Rectal smooth muscle tissue (tissue), 1 donor: ENCODE results near the gene CHRND.
A peak's percentile ranks its signal among the peaks of the same experiment; 100 is the strongest.
"Not testable (repeated sequence)": the region's sequence is repeated elsewhere in the genome, so short reads cannot be mapped to it uniquely, and the experiment has no call there.

Experiments used
- H3K27ac ChIP-seq: one replicate; pipeline ENCODE4 v1.7.0; 2013; ENCODE audit warnings: low read depth, low read length, inconsistent platforms
- H3K27me3 ChIP-seq: one replicate; pipeline ENCODE4 v1.7.0; 2013; ENCODE audit warnings: low read length; ENCODE audit not compliant: control insufficient read depth, insufficient read depth
- H3K36me3 ChIP-seq: one replicate; pipeline ENCODE4 v1.7.0; 2013; ENCODE audit warnings: low read length; ENCODE audit not compliant: control insufficient read depth, insufficient read depth
- H3K4me1 ChIP-seq: one replicate; pipeline ENCODE4 v1.7.0; 2013; ENCODE audit warnings: low read length; ENCODE audit not compliant: control insufficient read depth, insufficient read depth
- H3K4me3 ChIP-seq: one replicate; pipeline ENCODE4 v1.7.0; 2013; ENCODE audit warnings: low read length
- H3K9ac ChIP-seq: one replicate; pipeline ENCODE4 v1.7.0; 2013; ENCODE audit warnings: low read length

CHRND gene

DNA sequence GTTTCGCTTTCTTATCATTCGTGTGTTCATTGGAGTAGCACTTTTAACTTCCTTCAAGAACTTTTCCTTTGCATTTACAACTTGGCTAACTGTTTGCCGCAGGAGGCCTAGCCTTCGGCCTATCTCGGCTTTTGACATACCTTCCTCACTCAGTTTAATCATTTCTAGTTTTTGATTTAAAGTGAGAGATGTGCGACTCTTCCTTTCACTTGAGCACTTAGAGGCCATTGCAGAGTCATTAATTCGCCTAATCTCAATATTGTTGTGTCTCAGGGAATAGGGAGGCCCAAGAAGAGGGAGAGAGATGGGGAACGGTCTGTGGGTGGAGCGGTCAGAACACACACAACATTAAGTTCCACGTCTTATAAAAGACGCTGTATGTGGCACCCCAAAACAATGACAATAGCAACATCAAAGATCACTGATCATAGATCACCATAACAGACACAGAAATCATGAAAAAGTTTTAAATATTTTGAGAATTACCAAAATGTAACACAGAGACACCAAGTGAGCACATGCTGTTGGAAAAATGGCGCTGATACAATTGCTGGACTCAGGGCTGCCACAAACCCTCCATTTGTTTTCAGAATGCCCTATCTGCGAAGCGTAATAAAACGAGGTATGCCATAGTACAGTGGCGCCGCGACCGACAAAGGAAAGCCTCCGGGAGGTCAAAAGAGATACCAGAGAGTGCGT is 23.8 kb downstream of the CHRND start:
- Histone ChIP-seq H3K4me1 (peaks cover 7% of the 10 kb centered on the region), H3K9ac (peak overlapping the region; percentile 93), H3K27ac (peak overlapping the region; percentile 92), H3K36me3 (peaks cover 4% of the 10 kb centered on the region), H3K27me3 (no peaks in the 10 kb centered on the region), H3K4me3 (peak overlapping the region; percentile 88)

DNA sequence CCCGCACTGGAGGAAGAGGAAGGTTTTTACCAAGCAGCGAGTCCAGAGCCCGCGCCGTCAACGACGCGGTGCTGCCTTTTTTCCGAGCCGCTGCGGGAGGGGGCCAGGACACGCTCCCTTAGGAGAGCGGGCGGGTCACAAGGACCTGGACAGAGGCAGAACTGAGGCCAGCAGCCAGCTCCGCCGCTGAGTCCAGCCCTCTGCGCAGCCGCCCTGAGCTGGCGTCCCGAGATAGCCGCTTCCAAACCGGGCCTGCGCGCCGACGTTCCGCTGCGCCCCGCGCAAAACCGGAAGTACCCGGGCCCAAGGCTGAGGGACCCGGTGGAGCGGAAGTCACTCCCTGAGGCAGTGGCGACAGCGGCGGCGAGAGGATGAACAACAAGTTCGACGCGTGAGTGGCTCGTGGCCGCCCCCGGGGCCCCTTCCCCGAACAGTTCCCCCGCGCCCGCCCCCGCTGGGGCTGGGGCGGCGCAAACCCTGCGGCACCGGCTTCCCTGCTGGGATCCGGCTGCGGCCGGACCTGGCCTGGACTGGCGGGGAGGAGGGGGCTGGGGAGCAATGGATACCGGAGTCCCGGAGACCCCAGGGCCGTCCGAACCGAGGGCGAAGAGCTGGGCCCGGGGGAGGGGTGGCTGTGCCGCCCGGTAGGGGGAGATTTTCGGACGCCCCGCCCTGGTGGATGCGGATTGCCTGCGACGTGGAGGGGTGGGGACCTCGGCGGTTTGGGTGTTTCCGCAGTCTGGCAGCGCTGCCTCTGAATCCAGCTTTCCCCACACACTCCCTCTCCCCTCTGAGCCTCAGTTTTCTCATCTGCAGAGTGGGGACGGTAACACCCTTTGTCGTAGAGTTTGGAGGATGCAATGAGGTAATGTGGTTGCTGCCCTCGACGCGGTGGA is 24.6 kb downstream of the CHRND start, which contains the start of the genes EIF4E2 and TIGD1:
EIF4E2 (plus strand) TSS at position 336 of the 896 bp plus-strand sequence; CDS start at position 372, 36 bp downstream.
TIGD1 (minus strand) TSS at position 204 of the 896 bp plus-strand sequence. CDS start 675 bp downstream, outside the sequence.
- Histone ChIP-seq H3K4me3 (peak within 1 kb of the TSS; percentile 88), H3K27me3 (no peaks in the 10 kb centered on the region), H3K4me1 (peaks cover 7% of the 10 kb centered on the region)

DNA sequence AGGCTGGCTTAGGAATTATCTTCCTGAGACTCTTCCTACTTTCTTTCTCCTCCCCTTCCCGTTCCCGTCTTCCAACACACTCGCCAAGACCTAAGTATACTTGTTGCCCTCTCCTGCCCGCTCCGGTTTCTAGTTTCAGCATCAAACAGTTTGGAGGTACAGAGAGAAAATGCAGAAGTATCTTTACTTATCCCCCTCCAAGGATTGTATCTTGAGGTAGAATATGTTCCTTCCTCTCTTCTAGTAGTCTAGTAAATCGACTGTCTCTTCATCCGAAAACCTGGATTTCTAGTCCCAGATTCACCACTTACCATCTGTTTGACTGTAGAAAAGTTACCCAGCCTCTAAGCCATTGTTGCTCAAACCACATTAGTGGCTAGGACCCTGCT is 25.3 kb downstream of the CHRND start:
- peak overlapping the region; percentile 92 for H3K27ac ChIP-seq
- peaks cover 7% of the 10 kb centered on the region for H3K4me1 ChIP-seq
- H3K4me3 ChIP-seq: peak overlapping the region; percentile 88
- H3K27me3 ChIP-seq: no peaks in the 10 kb centered on the region
- H3K9ac ChIP-seq: peak overlapping the region; percentile 93
- H3K36me3 ChIP-seq: peaks cover 7% of the 10 kb centered on the region

More for the DNA sequence above, 24.6 kb downstream of the CHRND start, which contains the start of the genes EIF4E2 and TIGD1:
- Histone ChIP-seq H3K27ac (peak within 1 kb of the TSS; percentile 92), H3K9ac (peak within 1 kb of the TSS; percentile 93), H3K36me3 (peaks cover 6% of the 10 kb centered on the region)

DNA sequence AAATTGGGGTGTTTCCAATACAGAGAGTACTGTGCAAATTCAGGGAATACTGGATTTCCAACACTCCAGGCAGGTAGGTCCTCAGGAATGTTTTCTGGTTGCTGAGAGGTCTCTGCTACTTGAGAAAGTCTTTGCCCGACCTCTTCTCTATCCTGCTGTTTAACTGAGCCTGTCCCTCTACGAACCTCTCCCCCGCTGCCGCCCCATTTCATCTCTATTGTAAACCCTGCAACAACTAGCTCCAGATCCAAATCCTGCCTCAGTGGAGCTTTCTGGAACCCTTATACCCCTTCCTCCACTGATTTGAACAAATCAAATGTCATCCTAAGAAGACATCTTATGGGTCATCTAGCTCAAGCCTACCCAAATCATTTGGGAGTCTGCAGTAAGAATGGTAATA is 25.8 kb downstream of the CHRND start:
- no peak overlapping the region for H3K27ac ChIP-seq
- H3K36me3 ChIP-seq: peaks cover 12% of the 10 kb centered on the region
- no peaks in the 10 kb centered on the region for H3K27me3 ChIP-seq
- peaks cover 7% of the 10 kb centered on the region for H3K4me1 ChIP-seq
- H3K4me3 ChIP-seq: peak overlapping the region; percentile 88
- no peak overlapping the region for H3K9ac ChIP-seq

DNA sequence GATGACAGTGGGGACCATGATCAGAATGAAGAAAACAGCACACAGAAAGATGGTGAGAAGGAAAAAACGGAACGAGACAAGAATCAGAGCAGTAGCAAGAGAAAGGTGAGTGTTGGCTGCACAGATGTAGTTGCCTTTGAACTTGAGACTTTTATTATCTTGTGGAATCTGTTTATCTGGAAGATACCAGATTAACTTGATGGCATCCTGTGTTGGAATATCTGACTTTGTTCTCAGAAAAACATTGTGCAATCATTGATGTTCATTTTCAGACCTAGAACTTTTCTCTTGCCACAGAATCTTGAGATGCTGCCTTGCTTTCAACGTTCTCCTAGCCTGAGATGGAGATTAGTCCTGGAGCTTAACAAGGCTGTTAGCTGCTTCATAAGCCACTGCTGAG is 30.5 kb downstream of the CHRND start:
- Histone ChIP-seq H3K27me3 (no peaks in the 10 kb centered on the region), H3K36me3 (peaks cover 20% of the 10 kb centered on the region)

DNA sequence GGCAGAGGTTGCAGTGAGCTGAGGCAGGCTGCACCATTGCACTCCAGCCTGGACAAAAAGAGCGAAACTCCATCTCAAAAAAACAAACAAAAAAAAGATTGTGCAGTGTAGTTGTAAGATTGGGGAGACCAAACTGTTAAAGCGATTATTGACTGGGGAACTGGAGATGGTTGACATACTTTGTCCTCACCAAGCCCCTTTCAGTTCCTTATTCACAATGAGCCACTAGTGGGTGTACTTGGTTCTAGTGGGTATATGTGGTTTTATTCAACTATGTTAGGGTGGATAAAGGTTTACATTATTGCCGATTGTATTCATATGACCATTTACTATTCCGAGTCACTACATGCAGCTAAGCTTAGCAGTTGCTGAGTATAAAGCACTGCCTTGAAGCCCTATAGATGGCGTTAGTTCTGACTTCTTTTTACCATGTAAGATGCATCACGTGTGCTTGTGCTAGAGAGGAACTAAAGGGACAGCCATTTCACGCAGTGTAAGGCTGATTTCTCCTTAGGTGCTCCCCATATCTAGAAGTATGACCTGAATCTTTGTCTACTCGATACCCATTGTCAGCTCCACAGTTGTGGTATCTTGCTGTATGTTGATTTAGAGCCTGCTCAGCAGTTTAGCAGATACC is 36.7 kb downstream of the CHRND start:
- H3K36me3 ChIP-seq: peaks cover 19% of the 10 kb centered on the region
- H3K4me3 ChIP-seq: no peak overlapping the region
- H3K27ac ChIP-seq: no peak overlapping the region
- H3K4me1 ChIP-seq: no peaks in the 10 kb centered on the region
- no peaks in the 10 kb centered on the region for H3K27me3 ChIP-seq
- no peak overlapping the region for H3K9ac ChIP-seq

More for the DNA sequence above, 30.5 kb downstream of the CHRND start:
- Histone ChIP-seq H3K9ac (no peak overlapping the region), H3K4me1 (peaks cover 5% of the 10 kb centered on the region), H3K4me3 (no peak overlapping the region), H3K27ac (no peak overlapping the region)

DNA sequence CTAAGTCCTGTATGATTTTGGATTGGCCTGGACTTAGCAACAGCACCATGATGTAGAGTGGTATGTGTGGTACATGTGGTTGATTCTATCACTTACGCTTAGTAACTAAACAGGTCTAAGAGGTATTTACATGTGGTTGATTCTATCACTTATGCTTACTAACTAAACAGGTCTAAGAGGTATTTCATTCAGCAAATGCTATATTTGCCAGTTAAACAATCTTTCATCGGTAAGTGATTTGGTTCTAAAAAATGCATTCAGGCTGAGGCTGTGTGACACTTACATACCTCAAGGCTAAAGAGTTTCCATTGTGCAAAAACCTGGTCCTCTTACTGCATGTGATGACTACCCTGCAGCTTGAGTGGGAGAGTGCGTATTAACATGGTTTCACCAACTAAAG is 37.6 kb downstream of the CHRND start:
- Histone ChIP-seq H3K4me1 (no peaks in the 10 kb centered on the region), H3K27ac (no peak overlapping the region), H3K9ac (no peak overlapping the region), H3K36me3 (peaks cover 26% of the 10 kb centered on the region), H3K27me3 (no peaks in the 10 kb centered on the region), H3K4me3 (no peak overlapping the region)

DNA sequence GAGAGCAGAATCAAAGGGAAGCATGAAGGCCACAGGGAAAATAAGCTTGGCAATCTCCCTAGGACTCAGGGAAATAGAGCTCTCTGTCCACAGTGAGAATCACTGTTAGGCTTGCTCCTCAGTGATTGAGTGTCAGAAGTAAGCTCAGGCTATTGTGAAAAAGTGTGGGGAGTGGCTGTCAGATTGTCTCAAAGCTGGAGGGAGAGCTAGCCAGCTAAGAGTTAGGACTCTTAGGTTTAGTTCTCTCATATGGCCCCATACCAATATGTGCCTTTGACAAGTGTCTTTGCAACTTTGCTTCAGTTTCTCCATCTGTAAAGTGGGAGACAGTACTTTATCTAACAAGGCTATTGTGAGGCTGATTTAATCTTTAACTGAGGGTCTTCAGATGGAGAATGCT is 41.8 kb downstream of the CHRND start:
- H3K27ac ChIP-seq: no peak overlapping the region
- H3K9ac ChIP-seq: no peak overlapping the region
- H3K4me1 ChIP-seq: no peaks in the 10 kb centered on the region
- H3K4me3 ChIP-seq: no peak overlapping the region
- peaks cover 37% of the 10 kb centered on the region for H3K36me3 ChIP-seq
- no peaks in the 10 kb centered on the region for H3K27me3 ChIP-seq

DNA sequence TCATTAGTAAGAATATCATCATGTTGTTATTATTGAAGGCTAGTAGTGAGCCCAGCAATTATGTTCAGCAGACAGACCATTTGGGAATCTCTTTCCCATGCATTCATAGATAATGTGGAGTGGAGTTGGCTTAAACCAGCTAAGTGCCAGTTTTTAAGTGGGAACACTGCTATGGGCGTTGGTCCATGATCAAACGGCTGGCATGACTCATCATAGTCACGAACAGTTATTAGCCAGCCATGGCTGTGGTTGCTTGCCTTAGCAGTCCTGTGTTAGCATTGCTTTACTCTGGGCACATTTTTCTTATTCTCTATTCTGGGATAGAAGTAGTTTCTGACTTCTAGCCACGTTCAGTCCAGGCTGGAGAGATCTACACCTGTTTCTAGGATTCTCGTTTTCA is 42.2 kb downstream of the CHRND start:
- Histone ChIP-seq H3K4me3 (no peak overlapping the region), H3K9ac (no peak overlapping the region), H3K27me3 (no peaks in the 10 kb centered on the region), H3K27ac (no peak overlapping the region), H3K36me3 (peaks cover 37% of the 10 kb centered on the region), H3K4me1 (no peaks in the 10 kb centered on the region)

DNA sequence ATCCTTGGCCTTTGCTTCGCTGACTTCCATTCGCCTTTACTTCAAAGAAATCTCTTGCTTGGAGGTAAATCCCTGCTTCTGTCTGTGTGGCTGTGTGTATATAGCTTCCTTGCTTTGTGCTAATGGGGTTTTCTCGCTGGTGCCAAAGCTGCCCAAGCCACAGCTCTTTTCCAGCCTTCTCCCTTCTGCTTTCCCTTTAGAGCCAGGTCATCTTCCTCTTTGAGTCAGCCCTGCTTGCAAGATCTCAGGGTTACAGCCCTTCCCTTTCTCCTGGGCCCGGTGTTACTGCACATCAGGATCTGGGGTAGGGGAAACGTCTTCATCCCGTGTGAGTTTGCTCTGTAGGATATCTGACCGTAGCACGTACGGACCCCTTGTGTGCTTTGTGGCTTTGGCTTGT is 43.6 kb downstream of the CHRND start:
- no peaks in the 10 kb centered on the region for H3K27me3 ChIP-seq
- H3K4me1 ChIP-seq: no peaks in the 10 kb centered on the region
- H3K4me3 ChIP-seq: no peak overlapping the region
- peaks cover 40% of the 10 kb centered on the region for H3K36me3 ChIP-seq
- no peak overlapping the region for H3K9ac ChIP-seq
- no peak overlapping the region for H3K27ac ChIP-seq

DNA sequence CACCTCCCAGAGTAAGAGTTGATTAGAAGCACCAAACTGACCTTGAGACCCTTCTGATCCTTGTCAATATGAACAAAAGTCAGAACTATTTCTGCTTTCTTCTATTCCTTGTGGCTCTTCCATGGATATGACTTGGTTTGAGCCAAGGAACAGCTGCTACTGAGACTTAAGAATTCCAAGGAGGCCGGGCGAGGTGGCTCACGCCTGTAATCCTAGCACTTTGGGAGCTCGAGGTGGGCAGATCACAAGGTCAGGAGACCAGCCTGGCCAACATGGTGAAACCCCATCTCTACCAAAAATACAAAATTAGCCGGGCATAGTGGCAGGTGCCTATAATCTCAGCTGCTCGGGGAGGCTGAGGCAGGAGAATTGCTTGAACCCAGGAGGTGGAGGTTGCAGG is 44.5 kb downstream of the CHRND start:
- not testable (repeated sequence) for H3K27me3 ChIP-seq, H3K27ac ChIP-seq, H3K4me3 ChIP-seq, H3K4me1 ChIP-seq, H3K9ac ChIP-seq
- peaks cover 40% of the 10 kb centered on the region for H3K36me3 ChIP-seq

DNA sequence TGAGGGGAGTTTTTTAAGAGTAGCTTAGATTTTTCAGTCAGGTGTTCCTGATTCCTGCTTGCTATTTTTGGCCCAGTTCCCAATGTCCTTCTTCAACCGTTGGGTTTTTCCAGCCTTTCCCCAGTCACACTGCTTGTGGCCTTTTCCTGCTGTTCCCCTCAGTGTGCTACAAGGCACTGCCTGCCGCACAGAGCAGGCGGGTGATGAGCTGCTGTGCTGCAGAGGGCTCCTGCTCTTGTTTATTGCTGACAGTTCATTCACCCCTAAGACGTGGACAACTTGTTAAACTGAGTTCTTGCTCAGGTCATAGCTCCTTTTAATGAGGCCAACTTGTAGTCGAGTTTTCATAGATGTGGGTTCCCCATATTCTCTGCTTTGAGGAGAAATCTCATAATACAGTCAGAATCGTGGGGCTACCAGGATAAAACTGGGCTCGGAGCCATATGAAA is 45.1 kb downstream of the CHRND start:
- Histone ChIP-seq H3K27ac (no peak overlapping the region), H3K36me3 (peaks cover 39% of the 10 kb centered on the region), H3K9ac (no peak overlapping the region), H3K4me1 (no peaks in the 10 kb centered on the region), H3K27me3 (no peaks in the 10 kb centered on the region), H3K4me3 (no peak overlapping the region)
